ENCODE data around the gene INSYN2A. TPM values are rescaled to one million over a fixed set of nuclear protein-coding genes. Genes with fewer than 3 reads are reported as not detected.

The INSYN2A gene
- total and polyA plus RNA-seq, 2 experiments from 2014 or later: 0.43 to 0.54 TPM

DNA sequence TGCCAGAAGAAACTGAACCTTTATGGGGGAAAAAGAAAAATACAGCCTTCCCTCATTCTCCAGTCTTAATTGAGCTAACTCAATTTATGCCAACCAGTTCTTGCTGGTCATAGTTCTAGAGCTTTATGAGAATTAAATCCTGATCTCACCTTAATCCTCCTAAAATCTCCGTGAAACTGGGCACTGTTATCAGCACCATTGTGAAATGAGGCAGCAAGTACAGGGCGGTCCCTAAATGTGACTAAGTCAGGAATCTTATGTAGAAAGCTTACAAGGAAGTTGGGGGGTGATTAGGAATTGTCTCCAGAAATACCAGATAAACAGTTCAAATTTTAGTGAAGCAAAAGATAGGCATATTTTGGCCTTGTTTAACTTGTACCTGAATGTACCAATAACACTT is 10.7 kb upstream of the INSYN2A start:
- Histone ChIP-seq H3K4me2 (ENCODE audit: unreplicated experiment) (no peak overlapping the region), H3K27ac (no peak overlapping the region), H3K9me2 (ENCODE audit: insufficient read depth) (no peaks in the 10 kb centered on the region), H3K9ac (no peak overlapping the region), H3K27me3 (replicated peaks; ENCODE audit: insufficient read depth) (no peaks in the 10 kb centered on the region), H3F3A (ENCODE audit: insufficient read depth) (no peaks in the 10 kb centered on the region), H3K36me3 (ENCODE audit: low read depth) (no peaks in the 10 kb centered on the region), H3K79me2 (ENCODE audit: insufficient read depth) (no peaks in the 10 kb centered on the region), H3K9me3 (ENCODE audit: low read depth) (no peaks in the 10 kb centered on the region), H3K4me3 (no peak overlapping the region), H3K4me1 (ENCODE audit: insufficient read depth) (no peaks in the 10 kb centered on the region), H2AFZ (no peak overlapping the region), H4K20me1 (ENCODE audit: insufficient read depth) (no peaks in the 10 kb centered on the region)
- in situ Hi-C loops (cut with MboI): no loop called here
- DNase-seq: peak; percentile 17
- no peak for TF ChIP-seq EZH2 (IDR thresholded peaks at IDR 0.05; ENCODE audit: insufficient read depth, poor library complexity, severe bottlenecking)
- TF ChIP-seq EZH2phosphoT487 (IDR thresholded peaks at IDR 0.05; ENCODE audit: insufficient read depth, low read depth): no peak
- 93% methylated on average over 2 of the region's 2 CpGs for WGBS, 2 experiments (ENCODE audit: low coverage in 1 of 2, low lambda C conversion rate in 2 of 2, missing lambda C conversion rate in 2 of 2)

DNA sequence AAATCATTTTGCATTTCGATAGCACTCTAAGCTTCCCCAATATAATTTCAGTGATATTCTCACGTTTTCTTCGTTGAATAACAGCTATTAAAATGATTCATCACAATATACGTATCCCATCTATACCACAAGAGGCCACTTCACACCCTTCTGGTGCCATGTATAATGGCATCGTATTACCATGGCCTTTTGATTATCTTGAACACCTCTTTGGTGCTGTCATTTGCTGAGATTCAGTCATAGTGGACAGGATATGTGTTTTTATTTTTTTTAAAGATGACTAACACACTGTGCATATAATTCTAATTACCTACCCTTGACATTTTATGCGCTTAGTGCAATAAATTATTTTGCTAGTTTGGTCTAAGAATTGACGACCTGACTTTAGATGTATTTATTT is 6.7 kb upstream of the INSYN2A start:
- Histone ChIP-seq H4K20me1 (ENCODE audit: insufficient read depth) (no peaks in the 10 kb centered on the region), H3K4me3 (no peak overlapping the region), H3F3A (ENCODE audit: insufficient read depth) (no peaks in the 10 kb centered on the region), H2AFZ (no peak overlapping the region), H3K4me1 (ENCODE audit: insufficient read depth) (no peaks in the 10 kb centered on the region), H3K9me2 (ENCODE audit: insufficient read depth) (no peaks in the 10 kb centered on the region), H3K9me3 (ENCODE audit: low read depth) (no peaks in the 10 kb centered on the region), H3K79me2 (ENCODE audit: insufficient read depth) (no peaks in the 10 kb centered on the region; the same call in 1 of the 2 replicates), H3K4me2 (ENCODE audit: unreplicated experiment) (no peak overlapping the region), H3K27ac (no peak overlapping the region), H3K36me3 (ENCODE audit: low read depth) (no peaks in the 10 kb centered on the region), H3K27me3 (replicated peaks; ENCODE audit: insufficient read depth) (no peaks in the 10 kb centered on the region), H3K9ac (no peak overlapping the region)
- TF ChIP-seq EZH2phosphoT487 (IDR thresholded peaks at IDR 0.05; ENCODE audit: insufficient read depth, low read depth): no peak
- TF ChIP-seq EZH2 (IDR thresholded peaks at IDR 0.05; ENCODE audit: insufficient read depth, poor library complexity, severe bottlenecking): no peak
- no peak for DNase-seq
- in situ Hi-C loops (cut with MboI): no loop called here
- WGBS, 2 experiments (ENCODE audit: low coverage in 1 of 2, low lambda C conversion rate in 2 of 2, missing lambda C conversion rate in 2 of 2): 92 to 93% methylated on average over 7 of the region's 7 CpGs

DNA sequence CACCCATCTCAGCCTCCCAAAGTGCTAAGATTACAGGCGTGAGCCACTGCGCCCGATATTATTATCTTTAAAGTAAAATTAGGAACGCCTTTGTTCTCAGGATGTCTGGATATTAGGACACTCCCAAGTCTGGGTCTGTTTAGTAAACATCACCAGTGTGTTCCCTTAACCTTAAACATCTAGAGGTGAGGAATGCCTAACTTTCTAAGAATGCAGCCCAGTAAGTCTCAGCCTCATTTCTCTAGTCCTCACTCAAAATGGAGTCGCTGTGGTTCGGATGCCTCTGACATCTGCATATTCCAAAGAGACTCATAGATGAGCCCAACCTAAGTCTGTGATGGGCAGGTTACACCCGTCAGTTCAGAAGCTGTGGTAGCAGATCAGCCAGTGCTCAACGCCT is 4.3 kb upstream of the INSYN2A start:
- H3K27ac ChIP-seq: no peak overlapping the region
- no peaks in the 10 kb centered on the region for H4K20me1 ChIP-seq (ENCODE audit: insufficient read depth)
- TF ChIP-seq EZH2 (IDR thresholded peaks at IDR 0.05; ENCODE audit: insufficient read depth, poor library complexity, severe bottlenecking): no peak
- no peaks in the 10 kb centered on the region for H3K36me3 ChIP-seq (ENCODE audit: low read depth)
- no peak overlapping the region for H3K9ac ChIP-seq
- no peaks in the 10 kb centered on the region for H3F3A ChIP-seq (ENCODE audit: insufficient read depth)
- H3K4me1 ChIP-seq (ENCODE audit: insufficient read depth): 0 out of 2 replicates have a peak, but pooled peaks cover 6% of the 10 kb centered on the region
- H3K79me2 ChIP-seq (ENCODE audit: insufficient read depth): no peaks in the 10 kb centered on the region; the same call in 1 of the 2 replicates
- H3K9me2 ChIP-seq (ENCODE audit: insufficient read depth): no peaks in the 10 kb centered on the region
- no peak overlapping the region for H3K4me2 ChIP-seq (ENCODE audit: unreplicated experiment)
- no peaks in the 10 kb centered on the region for H3K27me3 ChIP-seq (replicated peaks; ENCODE audit: insufficient read depth)
- no peak overlapping the region for H2AFZ ChIP-seq
- no peak overlapping the region for H3K4me3 ChIP-seq
- no peaks in the 10 kb centered on the region for H3K9me3 ChIP-seq (ENCODE audit: low read depth)
- no peak for DNase-seq
- 97 to 98% methylated on average over 8 of the region's 8 CpGs for WGBS, 2 experiments (ENCODE audit: low coverage in 1 of 2, low lambda C conversion rate in 2 of 2, missing lambda C conversion rate in 2 of 2)
- in situ Hi-C loops (cut with MboI): no loop called here

DNA sequence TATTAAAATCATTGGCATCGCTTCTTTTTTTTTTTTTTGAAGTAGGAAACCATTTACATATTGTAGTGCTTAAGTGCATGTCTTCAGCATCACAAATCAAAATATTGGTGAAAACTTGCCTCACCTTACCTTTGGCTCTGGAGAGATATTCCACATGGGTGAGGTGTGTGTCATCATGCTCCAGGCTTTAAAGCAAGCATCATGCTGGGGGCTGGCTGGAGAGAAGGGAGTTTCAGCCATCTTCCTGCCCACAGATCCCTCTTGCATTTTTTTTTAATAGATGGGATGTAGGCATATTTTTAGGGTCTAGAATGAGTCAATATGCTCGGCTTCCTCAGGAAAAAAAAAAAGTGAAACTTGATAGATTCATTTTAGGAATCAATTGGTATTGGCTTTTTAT is 2.3 kb upstream of the INSYN2A start:
- Histone ChIP-seq H3K4me2 (ENCODE audit: unreplicated experiment) (no peak overlapping the region), H4K20me1 (ENCODE audit: insufficient read depth) (no peaks in the 10 kb centered on the region), H2AFZ (no peak overlapping the region), H3K4me3 (no peak overlapping the region), H3K9me3 (ENCODE audit: low read depth) (no peaks in the 10 kb centered on the region), H3K36me3 (ENCODE audit: low read depth) (no peaks in the 10 kb centered on the region), H3K9me2 (ENCODE audit: insufficient read depth) (no peaks in the 10 kb centered on the region), H3K27ac (no peak overlapping the region), H3F3A (ENCODE audit: insufficient read depth) (peaks cover 10% of the 10 kb centered on the region), H3K79me2 (ENCODE audit: insufficient read depth) (no peaks in the 10 kb centered on the region; the same call in 1 of the 2 replicates), H3K4me1 (ENCODE audit: insufficient read depth) (0 out of 2 replicates have a peak, but pooled peaks cover 8% of the 10 kb centered on the region), H3K27me3 (replicated peaks; ENCODE audit: insufficient read depth) (no peaks in the 10 kb centered on the region), H3K9ac (no peak overlapping the region)
- TF ChIP-seq EZH2phosphoT487 (IDR thresholded peaks at IDR 0.05; ENCODE audit: insufficient read depth, low read depth) (no peak), EZH2 (IDR thresholded peaks at IDR 0.05; ENCODE audit: insufficient read depth, poor library complexity, severe bottlenecking) (no peak)
- WGBS, 2 experiments (ENCODE audit: low coverage in 1 of 2, low lambda C conversion rate in 2 of 2, missing lambda C conversion rate in 2 of 2): 66 to 92% methylated on average over 2 of the region's 2 CpGs
- no peak for DNase-seq
- in situ Hi-C loops (cut with MboI): no loop called here

DNA sequence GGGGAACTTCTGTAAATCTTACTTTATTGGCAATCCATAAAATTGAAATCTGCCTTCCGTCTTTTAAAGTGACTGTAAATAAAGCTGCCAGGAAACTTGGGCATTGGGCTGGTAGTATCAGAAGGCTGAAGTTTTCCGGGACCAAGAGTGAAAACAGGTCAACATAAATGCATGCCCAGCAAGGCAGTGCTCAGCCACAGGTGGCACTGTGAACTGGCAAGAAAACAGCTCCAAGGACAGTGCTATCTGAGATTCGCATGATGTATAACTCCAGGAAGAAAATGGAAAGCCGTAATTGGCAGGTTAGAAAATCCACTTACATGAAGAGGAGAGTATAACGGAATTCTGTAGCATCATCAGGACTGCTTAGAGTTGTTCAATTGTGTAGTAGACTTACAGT is 1.9 kb upstream of the INSYN2A start:
- Histone ChIP-seq H3K4me3 (no peak overlapping the region), H3K36me3 (ENCODE audit: low read depth) (no peaks in the 10 kb centered on the region), H3K27ac (no peak overlapping the region), H3K79me2 (ENCODE audit: insufficient read depth) (no peaks in the 10 kb centered on the region; the same call in 1 of the 2 replicates), H3F3A (ENCODE audit: insufficient read depth) (peaks cover 12% of the 10 kb centered on the region), H3K27me3 (replicated peaks; ENCODE audit: insufficient read depth) (no peaks in the 10 kb centered on the region), H4K20me1 (ENCODE audit: insufficient read depth) (no peaks in the 10 kb centered on the region), H2AFZ (no peak overlapping the region), H3K9me3 (ENCODE audit: low read depth) (no peaks in the 10 kb centered on the region), H3K9ac (no peak overlapping the region), H3K4me1 (ENCODE audit: insufficient read depth) (0 out of 2 replicates have a peak, but pooled peaks cover 8% of the 10 kb centered on the region), H3K4me2 (ENCODE audit: unreplicated experiment) (no peak overlapping the region), H3K9me2 (ENCODE audit: insufficient read depth) (no peaks in the 10 kb centered on the region)
- TF ChIP-seq EZH2phosphoT487 (IDR thresholded peaks at IDR 0.05; ENCODE audit: insufficient read depth, low read depth) (no peak), EZH2 (IDR thresholded peaks at IDR 0.05; ENCODE audit: insufficient read depth, poor library complexity, severe bottlenecking) (no peak)
- DNase-seq: peak; percentile 9
- 89% methylated on average over 5 of the region's 5 CpGs for WGBS, 2 experiments (ENCODE audit: low coverage in 1 of 2, low lambda C conversion rate in 2 of 2, missing lambda C conversion rate in 2 of 2)
- in situ Hi-C loops (cut with MboI): no loop called here
